Stomach (tissue), 4 donors: ENCODE data around the gene NFIC.

Experiments used
- POLR2A ChIP-seq, 4 donors: fragments of 450-650 bp; IDR thresholded peaks; one replicate each; pipeline ENCODE4 v1.6.1; 2016; ENCODE audit warnings: antibody characterized with exemption in 4 of 4, control low read depth in 2 of 4, mild to moderate bottlenecking in 1 of 4, moderate library complexity in 1 of 4
- TF ChIP-seq, protein P1 (sequence below), 7 experiments: fragments of 450-650 bp in 4 of 7; fragments of 200-600 bp in 3 of 7; sonication (generic) in 3 of 7; IDR thresholded peaks; one replicate each; pipeline ENCODE4 v1.5.1; 2016 to 2019; ENCODE audit warnings: antibody characterized with exemption in 7 of 7, control low read depth in 2 of 7, mild to moderate bottlenecking in 1 of 7

- TF ChIP-seq, protein P1, sequence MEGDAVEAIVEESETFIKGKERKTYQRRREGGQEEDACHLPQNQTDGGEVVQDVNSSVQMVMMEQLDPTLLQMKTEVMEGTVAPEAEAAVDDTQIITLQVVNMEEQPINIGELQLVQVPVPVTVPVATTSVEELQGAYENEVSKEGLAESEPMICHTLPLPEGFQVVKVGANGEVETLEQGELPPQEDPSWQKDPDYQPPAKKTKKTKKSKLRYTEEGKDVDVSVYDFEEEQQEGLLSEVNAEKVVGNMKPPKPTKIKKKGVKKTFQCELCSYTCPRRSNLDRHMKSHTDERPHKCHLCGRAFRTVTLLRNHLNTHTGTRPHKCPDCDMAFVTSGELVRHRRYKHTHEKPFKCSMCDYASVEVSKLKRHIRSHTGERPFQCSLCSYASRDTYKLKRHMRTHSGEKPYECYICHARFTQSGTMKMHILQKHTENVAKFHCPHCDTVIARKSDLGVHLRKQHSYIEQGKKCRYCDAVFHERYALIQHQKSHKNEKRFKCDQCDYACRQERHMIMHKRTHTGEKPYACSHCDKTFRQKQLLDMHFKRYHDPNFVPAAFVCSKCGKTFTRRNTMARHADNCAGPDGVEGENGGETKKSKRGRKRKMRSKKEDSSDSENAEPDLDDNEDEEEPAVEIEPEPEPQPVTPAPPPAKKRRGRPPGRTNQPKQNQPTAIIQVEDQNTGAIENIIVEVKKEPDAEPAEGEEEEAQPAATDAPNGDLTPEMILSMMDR (IDR thresholded peaks at IDR 0.05): no peak
- TF ChIP-seq POLR2A (IDR thresholded peaks at IDR 0.05): no peak
Observed at GRCh38 chr19:3398114-3398899, 31.9 kb downstream of the NFIC start.
